ENCODE results near the gene RCE1.
A peak's percentile ranks its signal among the peaks of the same experiment; 100 is the strongest.

The RCE1 gene

DNA sequence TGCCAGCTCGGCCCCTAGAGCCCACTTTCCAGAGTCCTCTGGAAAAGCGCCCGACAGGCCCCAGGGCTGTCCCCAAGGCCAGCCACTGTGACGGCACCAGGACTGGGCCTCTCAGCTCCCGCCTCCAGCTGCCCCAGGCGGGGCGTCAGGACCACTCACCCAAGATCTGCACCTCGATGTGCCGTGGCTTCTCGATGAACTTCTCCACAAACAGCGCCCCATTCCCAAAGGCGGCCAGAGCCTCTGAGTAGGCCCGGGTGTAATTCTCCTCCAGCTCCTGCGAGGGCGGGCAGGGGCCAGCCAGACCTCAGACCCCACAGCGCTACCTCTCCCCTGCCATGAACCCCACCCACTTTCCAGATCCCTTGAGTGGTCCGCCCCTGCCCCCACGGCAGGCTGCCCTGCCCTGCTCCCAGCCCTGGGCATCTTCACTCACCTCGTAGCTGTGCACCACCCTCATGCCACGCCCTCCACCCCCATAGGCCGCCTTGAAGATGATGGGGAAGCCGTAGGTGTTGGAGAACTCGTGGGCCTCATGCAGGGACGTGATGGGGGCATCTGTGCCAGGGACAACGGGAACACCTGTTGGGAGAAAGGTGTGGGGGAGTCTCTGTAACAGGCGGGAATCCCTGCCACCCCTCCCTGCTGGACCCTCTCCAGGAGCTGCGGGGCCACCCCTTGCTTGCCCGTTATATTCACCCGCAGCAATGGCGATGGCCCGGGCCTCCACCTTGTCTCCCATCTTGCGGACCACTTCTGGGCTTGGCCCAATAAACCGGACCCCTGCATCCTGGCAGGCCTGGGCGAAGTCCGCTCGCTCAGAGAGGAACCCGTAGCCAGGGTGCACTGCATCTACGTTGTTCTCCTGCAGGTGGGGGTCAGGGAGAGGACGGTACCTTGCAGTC, 27.6 kb downstream of the RCE1 start:
- no peak for DNase-seq

- no peak for DNase-seq
These were observed 28.3 kb downstream of the RCE1 start for GRCh38 chr11:66871521-66871901.

DNA sequence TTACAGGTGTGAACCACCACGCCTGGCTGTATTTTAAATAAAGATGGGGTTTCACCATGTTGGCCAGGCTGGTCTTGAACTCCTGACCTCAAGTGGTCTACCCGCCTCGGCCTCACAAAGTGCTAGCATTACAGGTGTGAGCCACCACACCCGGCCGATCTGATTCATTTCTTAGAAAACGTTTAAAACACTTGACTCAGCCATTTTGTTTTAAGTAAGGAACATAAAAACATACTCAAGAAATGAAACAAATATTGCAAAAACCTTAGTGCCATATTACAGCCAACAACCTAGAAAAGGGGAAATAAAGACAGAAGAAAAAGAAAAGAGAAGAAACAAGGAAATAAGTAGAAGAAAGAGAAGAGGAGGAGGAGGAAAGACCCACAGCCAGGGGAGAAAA, 31.0 kb downstream of the RCE1 start:
- no peak for DNase-seq

- no peak for DNase-seq
These were observed 32.1 kb downstream of the RCE1 start for GRCh38 chr11:66875378-66875777.

GRCh38 chr11:66877588-66878385, 34.5 kb downstream of the RCE1 start:
- no peak for DNase-seq

GRCh38 chr11:66878474-66878873, 35.2 kb downstream of the RCE1 start:
- DNase-seq, result no peak

DNA sequence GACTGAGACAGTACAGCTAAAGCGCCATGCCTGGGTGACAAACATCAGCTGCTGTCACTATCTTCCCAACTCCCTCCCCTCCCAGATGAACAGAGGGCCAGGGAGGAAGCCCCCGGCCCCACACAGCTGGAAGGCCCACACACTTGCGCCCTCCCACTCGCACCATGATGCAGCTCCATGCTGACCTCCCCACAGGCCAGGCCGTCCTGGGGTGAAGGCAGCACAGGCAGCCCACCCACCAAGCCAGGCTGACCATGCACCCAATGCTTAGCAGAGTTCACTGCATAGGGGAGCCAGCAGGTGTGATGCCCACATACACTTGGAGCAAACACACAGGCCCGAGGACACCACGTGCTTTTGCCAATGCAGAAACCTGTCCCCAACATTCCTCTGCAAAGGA, 35.8 kb downstream of the RCE1 start:
- DNase-seq, result no peak

GRCh38 chr11:66879583-66879982, 36.3 kb downstream of the RCE1 start:
- no peak for DNase-seq

GRCh38 chr11:66879999-66880398, 36.8 kb downstream of the RCE1 start:
- no peak for DNase-seq

GRCh38 chr11:66880496-66881450, 37.5 kb downstream of the RCE1 start:
- peak; percentile 96 for DNase-seq

DNA sequence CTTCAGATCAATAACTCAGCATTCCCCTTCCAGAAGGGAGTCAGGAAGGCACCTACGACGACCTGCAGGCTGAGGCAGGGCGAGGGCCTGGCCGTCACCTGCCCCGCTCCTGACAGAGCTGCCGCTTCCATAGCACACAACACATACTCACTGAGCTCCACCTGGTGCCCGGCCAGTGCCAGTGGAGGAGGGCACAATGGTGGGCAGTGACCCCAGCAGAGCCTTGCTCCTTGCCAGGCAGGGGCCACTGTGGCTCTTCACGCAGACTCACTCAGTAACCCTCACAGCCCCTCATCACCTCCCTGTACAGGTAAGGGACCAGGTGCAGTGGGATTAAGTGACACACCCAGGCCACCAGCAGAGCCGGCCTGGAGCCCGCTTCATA, 38.2 kb downstream of the RCE1 start:
- DNase-seq, result no peak

- DNase-seq, result no peak
These were observed 38.7 kb downstream of the RCE1 start for GRCh38 chr11:66881927-66882452.

DNA sequence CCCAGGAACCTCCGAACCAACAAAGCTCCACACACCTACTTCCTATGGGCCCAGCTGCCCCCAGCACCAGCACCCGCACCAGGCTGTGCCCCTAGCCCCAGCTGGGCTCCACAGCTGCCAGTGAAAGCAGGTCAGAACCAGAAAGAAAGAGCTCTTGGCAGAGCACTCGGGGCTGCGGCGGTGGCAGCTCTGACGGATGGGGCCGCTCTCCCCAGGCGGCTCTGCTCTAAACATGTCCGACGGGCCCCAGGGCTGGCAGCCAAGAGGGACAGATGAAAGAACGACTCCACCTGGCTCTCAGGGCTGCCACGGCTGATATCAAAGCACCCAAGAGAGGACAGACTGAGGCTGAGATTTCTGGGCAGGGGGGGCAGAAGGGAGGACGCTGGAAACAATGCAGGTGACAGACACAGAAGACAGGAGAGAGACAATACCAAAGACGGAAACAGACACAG, 39.3 kb downstream of the RCE1 start:
- peak; percentile 96 for DNase-seq

- DNase-seq, result peak; percentile 96
These were observed 40.0 kb downstream of the RCE1 start for GRCh38 chr11:66883016-66883965.

DNA sequence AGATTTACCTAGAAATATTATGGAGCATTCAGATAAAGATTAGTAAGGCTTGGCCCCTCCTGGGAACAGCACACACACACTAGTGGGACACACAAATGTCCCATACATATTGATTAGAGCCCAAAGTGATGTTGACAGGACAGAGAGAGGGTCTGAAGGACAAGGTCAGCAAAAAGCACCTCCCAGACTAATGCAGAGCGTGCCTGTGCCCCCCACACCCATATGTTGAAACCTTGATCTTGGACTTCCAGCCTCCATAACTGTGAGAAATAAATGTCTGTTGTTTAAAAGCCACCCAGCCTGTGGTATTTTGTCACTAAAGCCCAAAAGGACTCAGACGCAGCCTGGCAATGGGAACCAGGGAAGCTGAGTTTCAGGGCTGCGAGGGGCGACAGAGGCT, 41.2 kb downstream of the RCE1 start:
- no peak for DNase-seq

DNA sequence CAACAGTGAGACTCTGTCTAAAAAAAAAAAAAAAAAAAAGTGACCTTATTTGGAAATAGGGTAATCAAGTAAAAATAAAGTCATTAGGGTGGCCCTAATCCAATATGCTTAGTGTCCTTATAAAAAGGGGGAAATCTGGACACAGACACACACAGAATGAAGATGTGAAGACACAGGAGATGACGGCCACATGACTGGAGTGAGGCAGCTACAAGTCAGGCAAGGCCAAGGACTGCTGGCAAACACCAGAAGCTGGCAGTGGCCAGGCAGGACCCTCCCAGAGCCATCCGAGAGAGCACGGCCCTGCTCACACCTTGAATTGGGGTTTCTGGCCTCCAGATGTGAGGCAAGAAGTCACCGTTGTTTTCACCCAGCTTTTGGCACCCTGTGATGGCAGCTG, 42.2 kb downstream of the RCE1 start:
- no peak for DNase-seq

DNA sequence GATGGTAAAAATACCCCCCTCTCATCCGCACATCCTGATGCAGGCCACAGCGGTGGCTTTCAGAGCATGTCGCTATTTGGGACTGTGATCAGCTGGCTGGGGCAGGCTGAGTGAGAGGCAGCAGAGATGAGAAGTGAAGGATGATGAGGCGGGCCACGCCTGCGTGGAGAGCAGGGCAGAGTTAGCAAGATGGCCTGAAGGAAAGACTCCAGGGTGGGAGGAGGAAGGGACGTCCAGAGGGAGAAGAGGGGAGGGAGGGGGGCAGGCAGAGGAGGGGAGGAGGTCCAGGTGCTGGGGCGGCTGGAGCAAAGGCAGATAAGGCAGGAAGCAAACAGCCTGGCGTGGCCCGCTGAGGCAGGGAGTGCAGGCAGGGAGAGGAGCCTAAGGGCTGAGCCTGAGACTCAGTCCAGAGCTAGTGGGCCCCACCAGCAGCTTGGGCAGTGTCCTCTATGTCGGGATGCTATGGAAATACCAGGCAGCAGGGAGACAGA, 42.8 kb downstream of the RCE1 start:
- no peak for DNase-seq

- DNase-seq, result no peak
These were observed 43.5 kb downstream of the RCE1 start for GRCh38 chr11:66886671-66887221.

- no peak for DNase-seq
These were observed 44.3 kb downstream of the RCE1 start for GRCh38 chr11:66887526-66887925.

DNA sequence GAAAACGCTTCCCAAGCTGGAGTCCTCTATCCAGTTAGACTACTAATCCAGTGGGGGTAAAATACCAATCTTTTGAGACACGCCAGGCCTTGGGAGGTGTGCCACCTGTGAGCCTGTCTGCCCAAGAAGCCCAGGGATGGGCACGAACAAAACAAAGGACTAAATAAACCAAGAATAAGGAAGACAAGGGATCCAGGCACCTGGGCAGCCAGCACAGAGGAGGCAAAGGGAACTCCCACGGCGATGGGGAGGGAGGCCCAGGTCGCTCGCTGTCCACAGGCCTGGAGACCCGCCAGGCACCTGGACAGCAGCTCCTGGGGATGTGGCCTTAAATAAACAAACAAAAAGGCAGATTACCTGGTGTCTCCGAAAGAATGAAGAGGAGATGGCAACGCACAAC, 45.0 kb downstream of the RCE1 start:
- DNase-seq, result no peak

- no peak for DNase-seq
These were observed 46.7 kb downstream of the RCE1 start for GRCh38 chr11:66889960-66890359.

All from NCI-H510A treated with DMSO at 0.1 percent for 48 hours (cell line).